ENCODE measurements around the gene PIK3R6.
A peak's percentile ranks its signal among the peaks of the same experiment; 100 is the strongest.

The PIK3R6 gene

GRCh38 chr17:8867361-8867981 lies at the start of gene PIK3R6:
TSS of gene PIK3R6 (minus strand) at chr17:8867674. CDS start at chr17:8849794, 17,880 bp downstream.
- H3K36me3 ChIP-seq (ENCODE audit: control insufficient read depth, insufficient read depth, low read length), result peaks cover 8% of the 10 kb centered on the region
- H3K27me3 ChIP-seq (replicated peaks; ENCODE audit: control insufficient read depth, insufficient read depth, low read length), result no peaks in the 10 kb centered on the region
- no peak for TF ChIP-seq CTCF (IDR thresholded peaks at IDR 0.05; ENCODE audit: insufficient read depth, low read length, poor library complexity, severe bottlenecking)
- DNase-seq (ENCODE audit: extremely low read depth, insufficient read length), result no peak
- peak within 1 kb of the TSS; percentile 66 for H3K4me3 ChIP-seq (replicated peaks; ENCODE audit: low read depth, low read length)

GRCh38 chr17:8916466-8916865 lies 49.0 kb upstream of the PIK3R6 start:
- DNase-seq (ENCODE audit: extremely low read depth, insufficient read length), result no peak
- H3K36me3 ChIP-seq (ENCODE audit: control insufficient read depth, insufficient read depth, low read length), result peaks cover under 1% of the 10 kb centered on the region; the same call in 1 of the 2 replicates
- no peak overlapping the region for H3K4me3 ChIP-seq (replicated peaks; ENCODE audit: low read depth, low read length)
- no peaks in the 10 kb centered on the region for H3K27me3 ChIP-seq (replicated peaks; ENCODE audit: control insufficient read depth, insufficient read depth, low read length)
- TF ChIP-seq CTCF (IDR thresholded peaks at IDR 0.05; ENCODE audit: insufficient read depth, low read length, poor library complexity, severe bottlenecking), result no peak

- no peak for TF ChIP-seq CTCF (IDR thresholded peaks at IDR 0.05; ENCODE audit: insufficient read depth, low read length, poor library complexity, severe bottlenecking)
- H3K4me3 ChIP-seq (replicated peaks; ENCODE audit: low read depth, low read length), result no peak overlapping the region
- H3K36me3 ChIP-seq (ENCODE audit: control insufficient read depth, insufficient read depth, low read length), result peaks cover 2% of the 10 kb centered on the region
- DNase-seq (ENCODE audit: extremely low read depth, insufficient read length), result no peak
- H3K27me3 ChIP-seq (replicated peaks; ENCODE audit: control insufficient read depth, insufficient read depth, low read length), result no peaks in the 10 kb centered on the region
Observed at GRCh38 chr17:8914554-8914953, 47.1 kb upstream of the PIK3R6 start.

- no peak for TF ChIP-seq CTCF (IDR thresholded peaks at IDR 0.05; ENCODE audit: insufficient read depth, low read length, poor library complexity, severe bottlenecking)
- H3K4me3 ChIP-seq (replicated peaks; ENCODE audit: low read depth, low read length), result no peak overlapping the region
- H3K36me3 ChIP-seq (ENCODE audit: control insufficient read depth, insufficient read depth, low read length), result peaks cover 5% of the 10 kb centered on the region
- H3K27me3 ChIP-seq (replicated peaks; ENCODE audit: control insufficient read depth, insufficient read depth, low read length), result no peaks in the 10 kb centered on the region
- DNase-seq (ENCODE audit: extremely low read depth, insufficient read length), result no peak
Observed at GRCh38 chr17:8913879-8914278, 46.4 kb upstream of the PIK3R6 start.

- peaks cover 8% of the 10 kb centered on the region for H3K36me3 ChIP-seq (ENCODE audit: control insufficient read depth, insufficient read depth, low read length)
- TF ChIP-seq CTCF (IDR thresholded peaks at IDR 0.05; ENCODE audit: insufficient read depth, low read length, poor library complexity, severe bottlenecking), result no peak
- no peak for DNase-seq (ENCODE audit: extremely low read depth, insufficient read length)
- H3K4me3 ChIP-seq (replicated peaks; ENCODE audit: low read depth, low read length), result no peak overlapping the region
- H3K27me3 ChIP-seq (replicated peaks; ENCODE audit: control insufficient read depth, insufficient read depth, low read length), result no peaks in the 10 kb centered on the region
Observed at GRCh38 chr17:8913091-8913490, 45.6 kb upstream of the PIK3R6 start.
